Measurements from ENCODE around the gene FABP3. TPM values are rescaled to one million over a fixed set of nuclear protein-coding genes. Genes with fewer than 3 reads are reported as not detected.
A peak's percentile ranks its signal among the peaks of the same experiment; 100 is the strongest.

The FABP3 gene
- total and polyA plus RNA-seq, 2 of the 13 experiments (the other 11 are each of a cell fraction or from before 2014, with no cell fraction given): 0.21 to 0.24 TPM

GRCh38 chr1:31394584-31395193 is 21.8 kb upstream of the FABP3 start (continued):
- TF ChIP-seq SALL2 (CRISPR knock-in tag; IDR thresholded peaks at IDR 0.05): 0 out of 2 replicates have a peak, but pooled peaks have one; percentile 11
- TF ChIP-seq ZNF790 (CRISPR knock-in tag; IDR thresholded peaks at IDR 0.05; ENCODE audit: borderline replicate concordance): peak; percentile 87; the same call in 1 of the 2 replicates
- TF ChIP-seq TFDP1 (CRISPR knock-in tag; IDR thresholded peaks at IDR 0.05; ENCODE audit: borderline replicate concordance): peak; percentile 75; the same call in 1 of the 2 replicates
- TF ChIP-seq NCOA2 (CRISPR knock-in tag; IDR thresholded peaks at IDR 0.05): no peak
- TF ChIP-seq ZBTB33 (CRISPR knock-in tag; IDR thresholded peaks at IDR 0.05): no peak
- no peak for TF ChIP-seq FOXJ3 (CRISPR knock-in tag; IDR thresholded peaks at IDR 0.05; ENCODE audit: borderline replicate concordance)
- 0 out of 2 replicates have a peak, but pooled peaks have one; percentile 32 for TF ChIP-seq ZNF337 (CRISPR knock-in tag; IDR thresholded peaks at IDR 0.05; ENCODE audit: borderline replicate concordance, low read depth)
- TF ChIP-seq PHF5A (CRISPR knock-in tag; IDR thresholded peaks at IDR 0.05; ENCODE audit: low read depth, unreplicated experiment): peak; percentile 60
- TF ChIP-seq GMEB1 (CRISPR knock-in tag; IDR thresholded peaks at IDR 0.05; ENCODE audit: borderline replicate concordance): no peak; the same call in 1 of the 2 replicates
- no peak for TF ChIP-seq ZNF234 (CRISPR knock-in tag; conservative IDR thresholded peaks at IDR 0.05)
- TF ChIP-seq MXD1 (CRISPR knock-in tag; IDR thresholded peaks at IDR 0.05): peak; percentile 47; the same call in 1 of the 2 replicates
- peak; percentile 69; the same call in 1 of the 2 replicates for TF ChIP-seq ZNF598 (CRISPR knock-in tag; IDR thresholded peaks at IDR 0.05; ENCODE audit: borderline replicate concordance)
- 0 out of 2 replicates have a peak, but pooled peaks have one; percentile 45 for TF ChIP-seq RELA (CRISPR knock-in tag; IDR thresholded peaks at IDR 0.05)
- no peak for TF ChIP-seq GABPA (IDR thresholded peaks at IDR 0.05; ENCODE audit: low read depth, low read length)
- peak; percentile 66 for TF ChIP-seq GABPA (CRISPR knock-in tag; IDR thresholded peaks at IDR 0.05; ENCODE audit: low read depth)
- TF ChIP-seq ZFP36L1 (CRISPR knock-in tag; IDR thresholded peaks at IDR 0.05): no peak
- TF ChIP-seq ELF1 (CRISPR knock-in tag; IDR thresholded peaks at IDR 0.05): peak; percentile 32; the same call in 1 of the 2 replicates
- TF ChIP-seq ZNF263 (CRISPR knock-in tag; IDR thresholded peaks at IDR 0.05): peak; percentile 52; the same call in 1 of the 2 replicates
- no peak for TF ChIP-seq SNRNP70 (IDR thresholded peaks at IDR 0.05; ENCODE audit: low read depth, low read length)
- no peak for TF ChIP-seq LRRFIP1 (CRISPR knock-in tag; conservative IDR thresholded peaks at IDR 0.05)
- TF ChIP-seq ZNF563 (CRISPR knock-in tag; IDR thresholded peaks at IDR 0.05): peak; percentile 39; the same call in 1 of the 2 replicates
- peak; percentile 64; the same call in 1 of the 2 replicates for TF ChIP-seq ARHGAP35 (CRISPR knock-in tag; IDR thresholded peaks at IDR 0.05; ENCODE audit: borderline replicate concordance)
